HG03469 (cell line): ENCODE data around the gene FASTK.

ENCODE experiments used
- ATAC-seq: cut with Tn5 transposase; IDR thresholded peaks from one replicate; pipeline ENCODE4 v1.9.1; 2021; ENCODE audit warnings: mild to moderate bottlenecking, moderate library complexity, moderate number of reproducible peaks; ENCODE audit not compliant: unreplicated experiment

Gene FASTK

DNA sequence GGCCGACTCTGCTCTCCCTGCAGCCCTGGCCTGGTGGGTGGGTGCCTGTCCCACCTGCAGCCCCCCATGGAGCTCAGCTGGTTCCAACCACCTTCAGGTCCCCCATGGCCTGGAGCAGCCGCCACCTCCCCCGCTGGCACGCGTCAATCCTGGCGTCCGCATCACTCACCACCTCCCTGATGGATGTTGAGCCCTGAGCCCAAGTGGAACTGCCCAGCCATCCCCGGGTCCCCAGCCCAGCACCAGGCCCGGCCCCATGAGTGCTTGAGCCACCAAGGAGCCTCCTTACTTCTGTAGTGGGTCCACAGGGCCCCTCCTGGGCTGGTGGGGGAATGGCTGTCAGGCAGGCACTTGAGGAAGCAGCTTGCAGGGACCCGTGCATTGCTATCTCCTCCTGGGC lies 20.3 kb upstream of the FASTK start:
- no peak for ATAC-seq

DNA sequence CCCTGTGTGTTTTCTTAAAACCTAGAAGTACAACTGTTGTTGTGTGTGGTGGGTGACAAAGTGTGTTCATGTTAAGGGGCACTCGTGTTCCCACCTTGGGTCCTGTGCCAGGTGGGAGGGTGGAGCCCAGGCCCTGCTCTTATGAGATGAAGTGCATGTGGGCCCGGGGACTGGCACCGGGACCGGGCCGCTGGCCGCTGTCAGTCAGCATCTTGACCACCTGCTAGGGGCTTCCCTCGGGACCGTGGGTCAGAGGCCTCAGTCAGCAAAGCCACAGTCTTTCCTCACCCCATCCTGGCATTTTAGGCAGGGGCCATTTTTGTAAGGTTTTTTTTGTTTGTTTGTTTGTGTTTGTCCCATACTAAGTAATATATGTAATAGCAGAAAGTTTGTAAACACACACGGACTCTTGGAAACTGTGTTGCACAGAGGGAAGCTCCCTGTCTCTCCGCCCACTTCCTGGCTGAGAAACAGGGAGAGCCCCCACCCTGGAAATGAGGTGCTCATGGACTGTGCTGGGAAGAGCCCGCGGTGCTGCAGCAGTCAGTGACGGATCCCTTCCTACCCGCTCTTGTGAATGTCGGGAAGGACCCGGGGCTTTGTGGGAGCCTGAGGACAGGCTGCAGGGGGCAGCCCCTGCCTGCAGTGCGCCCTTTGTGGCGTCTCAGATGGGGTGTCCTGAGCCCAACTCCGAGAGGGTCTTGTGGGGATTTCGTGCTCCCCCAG lies 19.0 kb upstream of the FASTK start:
- ATAC-seq = no peak

DNA sequence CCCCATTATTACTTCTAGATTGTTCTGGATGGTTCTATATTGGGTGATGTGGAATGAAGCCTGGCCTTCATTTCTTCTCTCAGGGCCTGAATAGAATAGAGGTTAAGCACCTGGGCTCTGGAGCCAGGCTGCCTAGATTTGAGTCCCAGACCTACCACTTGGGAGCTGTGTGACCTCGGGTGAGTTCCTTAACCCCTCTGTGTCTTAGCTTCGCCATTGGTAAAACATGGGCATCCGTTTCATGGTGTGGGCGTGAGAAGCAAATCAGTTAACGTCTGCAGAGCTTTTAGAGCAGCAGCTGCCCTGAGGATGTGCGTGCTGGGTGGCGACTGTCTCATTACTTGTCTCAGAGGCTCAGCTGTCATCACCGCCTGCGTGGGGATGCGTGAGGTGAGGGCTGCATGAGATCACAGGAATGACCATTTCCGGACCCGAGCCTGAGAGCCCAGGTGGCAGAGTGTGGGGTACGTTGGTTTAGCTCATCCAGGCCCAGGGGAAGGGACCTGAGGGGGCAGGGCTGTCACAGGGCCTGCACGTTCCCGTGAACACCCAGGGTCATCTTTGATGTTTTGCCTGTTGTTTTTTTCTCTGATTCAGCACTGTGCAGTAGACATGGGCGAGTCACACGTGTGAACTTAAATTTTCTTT lies 15.3 kb upstream of the FASTK start:
- ATAC-seq = no peak

DNA sequence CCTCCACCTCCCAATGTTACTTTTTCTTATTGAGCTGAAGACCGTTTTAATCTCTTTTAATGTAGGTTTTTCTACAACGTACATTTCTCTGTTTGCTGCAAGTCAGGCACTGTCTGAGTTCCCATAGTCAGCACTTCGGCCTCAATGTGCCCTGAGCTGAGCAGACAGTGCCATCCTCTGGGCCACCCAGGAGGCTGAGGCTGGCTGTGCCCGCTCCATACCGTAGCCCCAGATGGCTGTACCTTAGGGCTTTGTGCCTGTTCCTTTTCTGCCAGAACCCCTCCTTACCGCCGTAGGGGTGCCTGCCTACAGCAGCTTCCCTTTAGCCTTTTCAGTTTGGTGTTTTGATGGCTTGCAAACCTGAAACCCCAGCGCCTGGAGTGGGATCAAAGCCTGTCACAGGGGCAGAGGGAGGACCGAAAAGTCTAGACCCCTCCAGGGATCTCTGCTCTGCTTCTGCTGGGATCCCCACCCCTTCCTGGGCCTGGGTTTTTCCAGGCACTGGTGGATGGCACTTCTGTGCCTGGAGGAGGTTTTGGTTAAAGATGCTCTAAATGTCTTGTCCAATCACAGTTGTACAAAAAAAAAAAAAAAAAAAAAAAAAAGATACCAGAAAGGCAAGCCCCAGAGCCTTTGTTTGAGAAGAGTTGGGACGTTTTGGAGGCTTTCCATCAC lies 14.7 kb upstream of the FASTK start:
- no peak for ATAC-seq

DNA sequence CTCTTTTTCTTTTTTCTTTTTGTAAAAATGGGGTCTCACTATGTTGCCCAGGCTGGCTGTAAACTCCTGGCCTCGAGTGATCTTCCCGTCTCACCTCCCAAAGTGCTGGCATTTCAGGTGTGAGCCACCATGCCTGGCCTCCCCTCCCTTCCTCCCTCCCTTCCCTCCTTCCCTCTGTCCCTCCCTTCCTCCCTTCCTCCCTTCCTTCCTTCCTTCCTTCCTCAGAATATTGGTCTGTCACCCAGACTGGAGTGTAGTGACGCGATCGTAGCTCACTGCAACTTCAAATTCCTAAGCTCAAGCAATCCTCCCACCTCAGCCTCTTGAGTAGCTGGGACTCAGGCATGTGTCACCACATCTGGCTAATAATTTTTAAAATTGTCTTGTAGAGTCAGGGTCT lies 14.1 kb upstream of the FASTK start:
- no peak for ATAC-seq

DNA sequence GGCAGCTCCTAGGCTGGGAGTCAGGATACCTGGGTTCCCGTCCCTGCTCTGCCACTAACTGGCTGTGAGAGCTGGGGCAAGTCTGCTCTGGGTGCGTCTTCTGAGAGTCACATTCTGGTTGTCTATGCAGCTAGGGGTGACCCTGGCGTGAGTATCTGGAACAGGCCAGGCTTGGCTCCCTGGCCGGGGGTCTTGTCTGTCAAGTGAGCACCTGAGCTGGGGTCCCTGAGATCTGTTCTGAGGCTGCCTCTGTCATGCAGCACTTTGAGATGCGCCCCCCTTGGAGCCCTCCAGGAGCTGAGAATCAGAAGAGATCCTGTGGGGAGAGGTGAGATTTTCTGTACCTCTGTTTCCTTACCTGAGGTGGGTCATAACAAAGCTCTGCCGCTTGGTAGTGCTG lies 13.1 kb upstream of the FASTK start:
- no peak for ATAC-seq

DNA sequence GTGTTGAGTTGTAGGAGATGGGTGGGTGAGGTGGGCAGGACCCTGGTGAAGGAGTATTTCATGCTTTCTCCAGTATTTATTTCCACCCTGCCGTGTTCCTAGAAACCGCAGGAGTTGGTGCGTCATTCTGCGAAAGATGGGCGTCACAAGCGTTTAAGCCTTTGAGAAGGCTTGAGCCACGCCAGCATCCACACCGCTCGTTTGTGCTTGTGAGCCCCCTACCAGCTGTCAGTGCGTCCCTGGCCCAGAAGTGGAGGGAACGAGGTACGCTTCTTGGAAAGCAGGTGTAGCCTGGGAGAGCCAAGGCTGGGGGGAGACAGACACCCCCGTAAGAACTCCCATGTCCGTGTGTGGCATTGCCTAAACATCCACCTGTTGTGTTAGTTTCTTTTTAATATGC lies 11.4 kb upstream of the FASTK start:
- ATAC-seq = no peak

DNA sequence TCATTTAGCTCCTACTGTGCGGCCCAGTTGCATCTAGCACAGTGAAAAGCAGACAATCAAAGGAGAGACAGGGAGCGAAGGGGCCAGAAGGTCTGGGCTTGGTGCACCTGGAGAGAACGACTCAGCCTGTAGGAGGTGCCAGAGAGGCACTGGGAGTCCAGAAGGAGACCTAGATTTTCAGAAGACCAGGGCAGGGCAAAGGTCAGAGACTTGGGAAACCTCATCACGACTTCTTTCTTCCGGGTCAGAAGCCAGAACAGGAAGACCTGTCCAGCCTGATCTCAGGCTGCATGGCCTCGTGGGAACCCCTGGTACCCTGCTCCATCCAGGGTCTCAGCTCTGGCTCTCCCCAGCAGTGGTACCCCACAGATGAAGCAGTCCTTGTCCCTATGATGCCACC lies 10.8 kb upstream of the FASTK start:
- no peak for ATAC-seq

DNA sequence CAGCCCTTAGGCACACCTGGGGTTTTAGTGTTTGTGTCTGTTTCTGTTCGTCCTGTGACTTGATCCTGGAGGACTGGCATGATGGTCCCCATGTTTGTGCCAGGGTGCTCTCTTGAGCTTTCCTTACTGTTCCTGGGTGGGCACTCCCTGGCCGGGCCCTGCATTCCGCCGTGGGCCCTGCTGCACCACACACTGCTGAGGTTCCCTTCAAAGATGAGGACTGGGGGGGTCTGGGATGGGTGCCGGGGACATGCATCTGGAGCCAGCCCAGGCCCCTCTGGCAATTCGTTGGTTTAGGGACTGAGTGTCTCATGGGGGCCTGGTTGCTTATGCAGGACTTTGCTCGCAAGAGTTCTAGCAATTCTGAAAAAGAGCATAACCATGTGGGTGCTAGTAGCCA lies 10.4 kb upstream of the FASTK start:
- ATAC-seq = no peak

DNA sequence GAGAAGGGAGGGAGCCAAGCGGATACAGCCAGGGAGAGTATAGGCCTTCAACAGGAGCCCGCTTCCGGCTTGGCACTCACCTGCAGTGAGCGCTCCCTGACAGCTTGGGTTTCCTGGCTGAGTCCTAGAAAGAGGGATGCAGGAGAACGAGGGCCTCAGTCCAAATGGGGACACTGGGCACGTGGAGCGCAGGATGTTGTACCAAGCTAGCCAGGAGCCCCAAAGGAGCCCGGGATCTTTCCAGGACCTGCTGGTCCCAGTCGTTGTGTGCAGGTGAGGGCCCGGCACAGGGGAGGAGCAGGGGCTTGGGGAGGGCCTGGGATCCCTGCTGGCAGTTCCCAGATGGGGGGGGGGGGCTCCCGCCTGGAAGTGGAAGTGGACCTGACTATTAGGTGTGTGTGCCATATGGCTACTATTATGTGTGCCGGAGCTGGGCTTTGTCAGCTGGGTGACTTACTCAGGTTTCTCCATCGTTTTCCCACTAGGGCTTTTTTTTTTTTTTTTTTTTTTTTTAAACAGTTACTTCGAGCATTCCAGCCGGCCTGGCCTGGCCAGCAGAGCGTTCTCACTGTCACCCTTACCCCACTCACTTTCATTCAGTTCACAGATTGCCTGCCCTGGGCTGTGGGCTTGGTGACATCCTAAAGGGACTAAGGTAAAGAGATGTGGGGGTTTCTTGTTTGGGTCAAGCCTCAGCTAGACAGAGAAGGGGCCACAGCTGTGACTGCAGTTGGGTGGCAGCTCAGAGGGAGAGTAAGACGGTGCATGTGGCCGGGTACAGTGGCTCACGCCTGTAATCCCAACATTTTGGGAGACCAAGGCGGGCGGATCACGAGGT lies 9.5 kb upstream of the FASTK start:
- no peak for ATAC-seq

DNA sequence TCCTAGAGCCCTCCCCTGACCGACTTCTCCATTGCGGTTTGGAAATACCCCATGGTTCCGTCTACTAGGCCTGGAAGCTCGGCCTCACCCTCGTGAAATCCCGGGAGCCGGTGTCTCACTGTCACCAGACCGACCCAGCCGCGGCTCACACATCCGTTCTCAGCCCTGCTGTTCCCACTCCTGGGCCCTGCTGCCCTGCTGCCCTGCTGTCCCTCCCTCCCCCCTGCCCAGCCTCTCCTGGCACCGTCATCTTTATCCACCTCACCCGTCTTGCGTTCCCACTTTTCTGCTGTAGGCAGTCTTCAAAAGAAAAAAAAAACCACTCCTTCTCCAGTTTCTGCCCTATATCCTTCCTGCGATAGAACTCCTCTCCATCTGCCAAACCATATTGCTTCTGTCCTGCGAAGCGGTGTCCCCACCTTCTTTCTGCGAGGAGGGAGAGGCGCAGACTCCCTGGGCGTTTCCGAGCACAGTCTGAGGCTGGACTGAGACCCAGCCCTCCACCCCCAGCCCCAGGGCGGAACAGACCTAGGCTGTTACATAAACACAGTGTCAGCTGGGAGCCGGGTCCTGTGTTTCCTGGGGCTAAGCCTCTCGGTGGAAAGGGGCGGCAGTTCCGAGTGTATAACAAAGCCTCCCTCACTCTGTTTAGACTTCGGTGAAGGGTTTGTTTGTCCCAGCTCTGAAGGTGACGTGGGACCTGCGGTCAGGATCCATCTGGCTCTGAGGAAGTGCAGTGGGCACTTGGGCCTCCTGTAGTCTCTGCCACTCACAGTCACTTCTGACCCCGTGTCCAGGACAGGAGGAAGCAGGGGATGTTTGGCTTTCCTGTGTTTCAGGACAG lies 8.5 kb upstream of the FASTK start:
- no peak for ATAC-seq

DNA sequence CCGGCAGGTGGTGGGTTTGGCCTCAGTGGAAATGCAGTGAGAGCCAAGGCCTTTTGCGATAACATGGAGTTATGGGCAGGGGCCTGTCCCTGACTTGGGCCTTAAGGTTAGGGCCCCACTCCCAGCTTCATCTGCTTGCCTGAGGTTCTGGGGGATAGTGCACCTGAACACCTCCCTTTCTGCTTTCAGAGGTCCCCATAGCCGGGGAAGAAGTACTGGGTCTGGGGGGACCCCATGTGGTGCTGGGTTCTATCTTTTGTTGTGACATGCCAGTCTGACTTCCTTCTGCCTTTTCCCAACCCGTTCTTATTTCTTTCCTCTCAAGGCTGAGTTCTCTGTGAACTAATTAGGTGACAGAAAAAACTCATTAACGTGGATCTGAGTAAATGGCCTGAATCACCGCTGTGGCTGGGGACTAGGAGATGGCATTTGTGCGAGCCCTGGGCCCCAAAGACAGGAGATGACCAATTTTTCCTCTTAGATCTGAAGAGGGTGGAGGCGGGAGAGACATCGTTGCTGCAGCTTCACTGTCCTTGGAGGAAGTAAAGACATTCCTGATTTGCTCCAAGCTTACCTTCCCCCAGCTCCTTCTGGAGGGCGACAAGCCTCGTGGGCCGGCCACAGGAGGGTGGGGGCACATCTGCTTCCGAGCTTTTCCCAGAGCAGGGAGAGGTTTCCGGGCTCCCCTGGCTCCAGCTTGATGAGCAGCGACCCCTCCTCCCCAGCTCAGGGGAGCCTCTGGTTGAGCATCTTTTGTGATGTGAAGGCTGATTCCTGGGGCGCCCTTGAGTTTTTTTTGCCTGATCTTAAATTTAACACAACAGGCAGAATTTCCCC lies 7.6 kb upstream of the FASTK start:
- ATAC-seq = no peak

DNA sequence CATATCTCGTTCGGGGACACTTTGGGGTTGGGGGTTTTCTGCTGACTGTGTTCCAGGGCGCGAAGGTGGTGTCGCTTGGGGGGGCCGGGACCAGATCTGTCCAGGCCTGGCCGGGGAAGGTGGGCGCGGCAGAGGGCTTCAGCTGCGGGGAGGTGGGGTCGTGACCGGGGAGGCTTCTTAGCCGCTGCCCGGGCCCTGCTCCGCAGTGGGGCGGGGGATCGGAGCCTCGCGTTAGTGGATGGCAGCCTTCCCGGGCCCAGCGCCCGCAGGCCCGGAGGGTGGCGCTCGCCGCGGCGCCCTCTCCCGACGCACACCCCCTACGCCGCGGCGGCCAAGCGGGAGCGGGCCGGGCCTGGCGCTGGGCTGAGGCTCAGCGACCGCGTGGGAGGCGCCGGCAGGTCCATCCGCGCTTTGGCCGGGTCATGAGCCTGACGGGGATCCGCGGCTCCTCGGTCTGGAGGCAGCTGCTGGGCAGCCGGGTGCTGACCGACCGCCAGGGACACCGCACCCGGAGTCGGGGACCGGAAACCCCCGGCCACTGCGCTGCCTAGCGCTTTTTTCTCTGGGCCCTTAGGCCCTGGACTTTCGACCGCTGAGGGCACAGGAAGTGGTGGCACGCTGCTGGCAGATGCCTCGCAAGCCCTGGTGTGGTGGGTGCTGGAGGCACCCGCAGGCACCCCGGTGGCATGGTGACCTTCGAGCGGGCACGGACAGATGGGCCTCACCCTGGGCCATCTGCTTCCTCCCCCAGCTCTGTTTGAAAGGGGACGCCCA lies 6.8 kb upstream of the FASTK start:
- ATAC-seq = no peak

DNA sequence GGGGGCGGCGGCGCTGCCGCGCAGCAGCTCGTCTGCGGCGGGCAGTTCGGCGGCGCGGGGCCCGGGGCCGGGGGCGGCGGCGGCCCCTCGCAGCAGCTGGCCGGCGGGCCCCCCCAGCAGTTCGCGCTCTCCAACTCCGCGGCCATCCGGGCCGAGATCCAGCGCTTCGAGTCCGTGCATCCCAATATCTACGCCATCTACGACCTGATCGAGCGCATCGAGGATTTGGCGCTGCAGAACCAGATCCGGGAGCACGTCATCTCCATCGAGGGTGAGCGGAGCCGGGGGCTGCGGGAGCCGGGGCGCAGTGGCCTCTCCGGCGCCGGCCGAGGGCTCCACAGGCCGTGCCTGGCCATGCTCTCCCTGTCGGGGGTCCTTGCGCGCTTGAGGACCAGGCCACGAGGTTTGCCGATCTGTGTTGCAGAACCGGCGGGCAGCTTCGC lies 6.2 kb upstream of the FASTK start:
- no peak for ATAC-seq

DNA sequence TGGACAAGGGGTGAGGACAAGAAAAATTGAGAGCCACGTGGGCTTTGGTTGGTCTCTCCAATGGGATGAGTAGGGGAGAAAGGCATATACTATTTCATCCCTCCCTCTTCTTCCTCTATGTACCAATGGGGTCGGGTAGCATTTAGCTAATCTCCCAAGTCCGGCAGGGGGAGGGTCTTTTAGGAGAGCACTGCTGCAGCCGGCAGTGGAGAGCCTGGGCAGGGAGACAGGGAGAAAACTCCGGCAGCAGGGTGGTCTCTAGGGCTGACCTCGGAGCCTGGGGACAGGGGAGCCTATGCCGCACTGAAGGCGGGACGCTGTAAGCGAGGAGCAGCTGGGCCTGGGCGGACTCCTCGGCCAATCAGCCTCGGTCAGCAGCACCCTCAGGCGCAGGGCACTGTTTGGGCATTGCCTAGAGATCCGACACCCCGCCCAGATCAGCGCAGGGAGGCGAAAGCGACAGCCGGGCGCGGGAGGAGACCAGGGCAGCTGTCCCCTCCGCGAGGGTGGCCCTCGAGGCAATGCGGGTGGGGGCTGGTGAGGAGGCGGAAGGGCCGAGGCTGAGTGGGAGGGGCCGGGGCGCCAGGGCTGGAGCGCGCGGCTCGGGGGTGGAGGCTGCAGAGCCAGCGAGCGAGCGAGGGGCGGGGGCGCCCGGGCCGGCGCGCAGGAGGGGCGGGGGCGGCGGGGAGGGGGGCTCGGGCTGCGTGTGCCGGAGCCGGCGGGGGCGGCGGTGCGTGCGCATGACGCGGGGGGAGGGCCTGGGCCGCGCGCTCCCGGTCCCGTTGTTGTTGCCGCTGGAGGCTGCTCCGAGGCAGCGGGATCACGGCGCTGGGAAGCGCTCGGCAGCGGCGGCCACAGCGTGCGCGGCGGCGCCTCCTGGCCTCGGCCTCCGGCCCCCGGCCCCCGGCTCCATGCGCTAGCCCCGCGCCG lies 5.3 kb upstream of the FASTK start, which contains the start of gene AGAP3:
Gene AGAP3, plus strand, starts transcription at position 785 of the 930 bp plus-strand sequence. CDS start 267 bp downstream, outside the sequence.
- no peak for ATAC-seq

DNA sequence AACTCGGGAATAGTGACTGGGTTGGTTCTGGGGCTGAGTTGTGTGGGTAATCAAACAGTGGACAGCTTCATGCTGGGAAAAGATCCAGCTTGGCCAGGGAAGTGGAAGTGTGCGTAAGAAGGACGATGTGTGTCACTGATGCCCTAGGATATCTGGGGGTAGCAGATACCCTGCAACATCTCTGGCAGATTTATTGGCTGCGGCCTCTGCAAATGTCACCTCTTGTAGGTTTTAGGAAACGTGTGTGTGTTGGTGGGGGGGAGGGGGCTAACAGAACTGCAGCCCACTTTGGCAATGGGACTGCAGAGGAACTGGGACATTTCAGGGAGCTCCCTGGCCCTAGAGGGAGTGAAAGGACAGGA lies 4.7 kb upstream of the FASTK start:
- ATAC-seq = no peak

DNA sequence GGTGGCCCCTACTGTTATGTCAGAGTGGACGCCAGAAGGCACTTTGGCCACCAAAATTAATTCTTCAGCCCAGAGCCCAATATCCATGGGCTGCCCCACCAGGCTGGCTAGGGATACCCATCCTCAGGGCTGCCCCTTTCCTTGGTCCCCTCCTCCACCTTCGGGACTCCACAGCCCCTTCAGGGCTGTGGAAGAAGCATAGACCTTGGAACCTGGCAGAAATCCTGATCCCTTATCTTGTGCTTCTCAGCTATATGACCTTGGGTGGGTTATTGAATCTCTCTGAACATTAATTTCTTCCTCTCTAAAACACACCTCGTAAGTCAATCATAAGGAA lies 3.2 kb upstream of the FASTK start:
- no peak for ATAC-seq
